ENCODE measurements around the gene RIGI. TPM values are rescaled to one million over a fixed set of nuclear protein-coding genes. Genes with fewer than 3 reads are reported as not detected.
A peak's percentile ranks its signal among the peaks of the same experiment; 100 is the strongest.

RIGI gene
- polyA plus RNA-seq, 2 of the 4 experiments (the other 2 are of a cell fraction), result 4.1 to 4.8 TPM

DNA sequence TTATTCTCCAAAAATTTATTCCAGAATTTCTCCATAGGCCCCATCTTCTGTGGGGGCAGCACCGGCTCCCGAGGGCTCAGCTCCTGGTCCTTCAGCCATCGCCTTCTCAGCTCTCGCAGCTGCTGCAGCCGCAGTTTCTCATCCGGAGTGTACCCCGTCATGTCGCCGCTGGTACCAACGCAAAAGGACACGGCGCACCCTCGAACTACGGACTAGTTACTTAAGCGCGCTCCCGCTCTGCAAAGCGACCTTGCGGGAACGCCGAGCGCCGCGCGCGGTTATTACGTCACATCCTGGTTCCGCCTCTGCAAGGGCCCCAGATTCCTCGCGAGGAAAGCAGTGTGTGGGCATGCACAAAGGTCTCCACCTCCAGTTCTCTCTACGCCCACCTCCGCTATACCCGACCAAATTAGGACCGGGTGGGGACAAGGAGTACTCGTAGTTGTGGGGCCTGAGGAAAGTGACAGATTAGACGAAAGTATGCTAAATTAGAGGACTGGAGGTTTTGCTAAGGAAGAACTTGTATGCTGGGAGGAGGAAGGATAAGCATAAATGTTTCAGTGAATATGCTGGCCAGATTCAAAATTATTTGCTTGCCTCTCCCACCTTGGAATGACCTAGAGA is 47.0 kb upstream of the RIGI start, which contains the start of gene NDUFB6:
TSS of gene NDUFB6 (minus strand) at position 260 of the 624 bp plus-strand sequence. CDS start at position 161, 99 bp downstream.
- ChIA-PET POLR2A (interaction anchor here (0.7 to 2.3 kb wide), 9 partner anchors 17 to 452 kb away, joined by 3 to 14 read pairs (median 5); partner anchors contain the start of genes ACO1, DNAJA1 and SMIM27), CTCF (interaction anchor here (0.8 to 13.6 kb wide), 22 partner anchors 9 to 398 kb away, joined by 3 to 507 read pairs (median 5); partner anchors contain the start of genes ACO1 and RIGI)
- DNase-seq (ENCODE audit: low read depth in 1 of 2, low spot score in 1 of 2) (peak; percentile 89 to 95), FAIRE-seq (peak; percentile 28), ATAC-seq (peak; percentile 95 to 97)
- Histone ChIP-seq H3K4me1 (peaks cover 17% of the 10 kb centered on the region), H3K4me3 (peak within 1 kb of the TSS; percentile 90), H3K27ac (peak within 1 kb of the TSS; percentile 79 to 92), H3K9me3 (no peaks in the 10 kb centered on the region), H3K4me2 (peak within 1 kb of the TSS; percentile 83)
- peak; percentile 46 for TF ChIP-seq E2F6 (IDR thresholded peaks at IDR 0.05; ENCODE audit: borderline replicate concordance, low read depth)
- TF ChIP-seq BCL3 (IDR thresholded peaks at IDR 0.05), result peak; percentile 70; the same call in 2 of the 3 replicates
- TF ChIP-seq GATA3 (IDR thresholded peaks at IDR 0.05; ENCODE audit: borderline replicate concordance), result 0 out of 2 replicates have a peak, but pooled peaks have one; percentile 43
- no peak for TF ChIP-seq RAD21 (conservative IDR thresholded peaks at IDR 0.05 in 1 of 2, IDR thresholded peaks at IDR 0.05 in 1 of 2)
- TF ChIP-seq SREBF2 (IDR thresholded peaks at IDR 0.05), result no peak
- TF ChIP-seq ZFP36 (IDR thresholded peaks at IDR 0.05; ENCODE audit: borderline replicate concordance, partially characterized antibody), result no peak
- no peak for TF ChIP-seq FOSL2 (IDR thresholded peaks at IDR 0.05)
- no peak for TF ChIP-seq FOSL2 (CRISPR knock-in tag; IDR thresholded peaks at IDR 0.05)
- TF ChIP-seq CBX2 (IDR thresholded peaks at IDR 0.05; ENCODE audit: borderline replicate concordance, low read depth), result no peak
- TF ChIP-seq CEBPB (IDR thresholded peaks at IDR 0.05), result peak in 1 of 2 experiments; percentile 40; a peak in 1 of 4 replicates
- no peak for TF ChIP-seq RFX5 (IDR thresholded peaks at IDR 0.05)
- TF ChIP-seq HDAC2 (IDR thresholded peaks at IDR 0.05), result no peak
- no peak for TF ChIP-seq HES2 (IDR thresholded peaks at IDR 0.05)
- peak; percentile 84 for TF ChIP-seq MAX (IDR thresholded peaks at IDR 0.05)
- TF ChIP-seq JUN (IDR thresholded peaks at IDR 0.05), result peak; percentile 63 to 84
- peak; percentile 75 for TF ChIP-seq CHD2 (IDR thresholded peaks at IDR 0.05; ENCODE audit: low read length, partially characterized antibody)
- 0 out of 2 replicates have a peak, but pooled peaks have one; percentile 43 for TF ChIP-seq REST (IDR thresholded peaks at IDR 0.05)
- no peak for TF ChIP-seq EP300 (IDR thresholded peaks at IDR 0.05)
- peak; percentile 79 for TF ChIP-seq KDM5A (IDR thresholded peaks at IDR 0.05)
- TF ChIP-seq HOXA7 (CRISPR knock-in tag; IDR thresholded peaks at IDR 0.05), result no peak
- TF ChIP-seq PHF8 (IDR thresholded peaks at IDR 0.05; ENCODE audit: borderline replicate concordance, low read depth), result peak; percentile 82
- peak; percentile 80 for TF ChIP-seq POLR2A (IDR thresholded peaks at IDR 0.05; ENCODE audit: low read length)
- WGBS (ENCODE audit: missing lambda C conversion rate), result 2% methylated on average over 36 of the region's 36 CpGs

All from A549 (cell line).